Stimulated activated CD4-positive, alpha-beta T cell treated with anti-CD3 and anti-CD28 coated beads, Interleukin-12 subunit alpha, Interleukin-12 subunit beta, amount 100 ng/mL, for 24 hours (primary cell): Measurements from ENCODE around the gene SATB2.

Experiments used
- DNase-seq, 2 experiments: peaks; one replicate each; pipeline ENCODE4 v3.0.0-alpha.2; 2020; ENCODE audit warnings: low read depth in 2 of 2

Gene SATB2

GRCh38 chr2:199325881-199326280 is 131.9 kb downstream of the SATB2 start:
- DNase-seq = no peak

- DNase-seq = no peak
These were observed 135.6 kb downstream of the SATB2 start for GRCh38 chr2:199322151-199322550.

- no peak for DNase-seq
These were observed 140.1 kb downstream of the SATB2 start for GRCh38 chr2:199317646-199318045.

DNA sequence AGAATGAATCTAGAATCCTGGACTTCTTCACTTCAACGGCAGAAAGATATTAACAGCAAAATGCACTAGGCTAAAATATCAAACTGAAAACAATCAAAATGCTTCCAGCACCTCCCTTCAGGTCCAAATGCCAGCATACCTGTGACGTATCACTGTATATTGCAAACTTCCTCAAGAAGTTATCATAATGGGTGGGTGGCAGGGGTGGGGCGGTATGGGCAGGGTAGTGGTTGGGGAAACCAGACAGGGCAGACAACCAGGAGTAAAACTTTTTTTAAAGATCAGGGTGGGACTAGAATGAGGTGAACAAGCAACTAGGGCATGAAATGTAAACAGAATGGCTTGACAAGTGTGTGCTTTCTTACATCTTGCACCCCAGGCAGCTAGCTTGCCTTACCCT is 140.9 kb downstream of the SATB2 start:
- DNase-seq = no peak

DNA sequence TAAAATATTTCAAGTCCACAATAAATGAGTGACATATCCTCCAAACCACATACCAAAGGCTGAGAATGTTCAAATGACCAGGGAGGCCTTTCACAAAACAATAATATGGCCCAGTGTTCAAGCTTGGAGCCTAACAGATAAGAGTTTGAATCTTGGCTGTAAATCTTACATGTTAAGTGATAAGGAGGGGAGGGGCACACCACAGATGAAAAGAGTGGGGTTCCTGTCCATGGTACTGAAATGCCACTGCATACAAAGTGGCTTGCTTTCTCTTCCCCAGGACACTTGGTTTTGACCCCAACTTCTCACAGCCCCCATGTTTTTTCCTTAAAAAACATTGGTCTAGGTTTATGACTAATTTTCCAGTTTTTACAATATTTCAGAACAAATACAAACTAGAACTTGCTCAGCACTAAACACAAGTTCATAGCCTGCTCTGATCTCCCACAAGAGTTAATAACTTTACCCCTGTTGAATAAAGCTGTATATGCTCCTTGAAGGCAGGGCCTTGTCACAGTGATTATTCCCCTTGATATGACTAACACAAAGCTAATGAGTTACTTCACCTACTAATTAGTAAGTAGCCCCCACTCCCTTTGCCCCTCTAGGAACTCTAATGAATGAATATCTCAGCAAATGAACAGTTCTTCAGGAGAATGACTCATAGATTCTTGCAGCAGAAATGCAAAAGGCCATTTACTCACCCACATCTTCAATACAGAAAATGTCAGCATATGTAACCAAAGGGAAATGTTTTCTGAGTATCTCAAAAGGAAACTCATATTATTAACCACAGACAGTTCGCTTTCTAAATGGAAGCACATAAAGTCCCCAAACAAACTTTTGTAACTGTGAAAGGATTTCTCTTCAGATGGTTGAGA is 142.2 kb downstream of the SATB2 start:
- no peak for DNase-seq

- DNase-seq = no peak
These were observed 144.8 kb downstream of the SATB2 start for GRCh38 chr2:199312931-199313330.

- DNase-seq = no peak
These were observed 146.8 kb downstream of the SATB2 start for GRCh38 chr2:199310771-199311585.

DNA sequence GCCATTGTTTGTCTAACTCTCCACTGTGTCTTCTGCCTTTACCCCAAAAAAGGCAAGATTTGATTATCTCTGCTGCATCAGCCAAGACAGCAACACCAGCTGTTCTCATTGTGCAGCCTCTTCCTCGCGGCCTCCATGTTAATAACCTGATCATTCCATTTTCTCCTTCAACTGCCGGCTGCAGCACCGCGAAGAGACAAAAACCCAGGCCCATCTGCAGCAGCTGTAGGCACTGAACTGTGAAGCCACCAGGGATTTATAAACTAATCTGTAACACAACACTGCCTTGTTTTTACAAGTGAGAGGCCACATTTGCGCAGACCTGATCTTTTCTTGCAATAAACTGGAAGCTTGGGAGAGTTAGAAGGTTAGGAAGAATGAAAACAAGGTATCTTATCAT is 147.8 kb downstream of the SATB2 start:
- no peak for DNase-seq

GRCh38 chr2:199309411-199309810 is 148.3 kb downstream of the SATB2 start:
- no peak for DNase-seq

- no peak for DNase-seq
These were observed 149.2 kb downstream of the SATB2 start for GRCh38 chr2:199308567-199308966.

DNA sequence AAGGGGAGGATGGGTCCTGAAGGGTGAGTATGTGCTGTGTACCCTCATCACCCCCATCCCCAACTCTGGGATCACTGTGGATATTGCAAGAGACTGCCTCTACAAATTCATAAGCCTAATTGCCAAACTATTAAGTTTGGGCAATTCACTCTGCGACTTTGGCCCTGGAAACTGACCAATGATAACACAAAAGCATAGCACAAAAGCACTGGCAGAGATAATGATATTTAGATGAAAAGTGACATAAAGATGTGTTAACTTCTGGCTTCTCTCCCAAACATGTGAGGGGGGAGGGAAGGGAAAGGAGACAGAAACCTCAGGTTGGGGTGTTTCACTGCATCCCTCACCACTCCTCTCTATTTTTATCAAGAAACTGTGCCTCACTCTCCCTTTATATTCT is 150.3 kb downstream of the SATB2 start:
- no peak for DNase-seq

- no peak for DNase-seq
These were observed 151.6 kb downstream of the SATB2 start for GRCh38 chr2:199306116-199306515.

DNA sequence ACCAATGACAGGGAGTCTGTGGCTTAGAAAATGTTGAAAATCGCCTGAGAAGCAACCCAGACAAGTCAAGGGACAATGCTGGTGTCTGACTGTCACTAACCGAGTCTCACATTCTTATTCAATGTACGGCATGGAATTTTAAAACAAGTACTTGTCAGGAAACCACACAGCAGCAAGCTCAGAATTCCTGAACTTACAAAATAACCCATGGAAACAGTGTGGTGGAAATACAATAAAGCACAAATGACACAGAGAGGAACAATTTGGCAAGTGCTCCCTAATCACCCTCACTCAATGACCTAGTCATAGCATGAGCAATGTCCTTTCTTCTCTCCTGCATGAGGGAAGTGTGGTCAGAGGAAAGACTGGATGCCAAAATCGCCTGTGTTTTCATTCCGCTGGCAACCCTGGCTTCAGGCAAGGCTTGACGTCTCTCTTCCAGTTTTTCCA is 154.0 kb downstream of the SATB2 start:
- no peak for DNase-seq

GRCh38 chr2:199302851-199303250 is 154.9 kb downstream of the SATB2 start:
- DNase-seq = no peak

GRCh38 chr2:199288424-199288823 is 169.3 kb downstream of the SATB2 start:
- DNase-seq = no peak

DNA sequence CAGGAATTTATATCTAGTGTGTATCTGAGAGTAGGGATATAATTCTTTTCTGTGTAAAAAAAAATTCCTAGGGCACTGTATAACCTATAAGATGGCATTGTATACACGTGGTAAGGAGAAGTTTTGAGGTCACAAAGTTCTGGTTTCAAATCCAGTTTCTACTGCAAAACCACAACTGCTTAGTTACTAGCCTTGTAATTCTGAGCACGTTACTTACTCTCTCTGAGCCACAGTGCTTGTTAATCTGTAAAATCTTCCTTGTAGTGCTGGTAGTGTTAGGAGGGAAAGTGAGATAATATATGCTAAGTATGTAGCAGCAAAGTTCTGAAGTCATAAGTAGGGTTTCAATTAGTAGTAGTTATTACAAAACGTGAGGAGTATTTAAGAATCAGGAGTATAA is 175.4 kb downstream of the SATB2 start:
- DNase-seq = no peak

DNA sequence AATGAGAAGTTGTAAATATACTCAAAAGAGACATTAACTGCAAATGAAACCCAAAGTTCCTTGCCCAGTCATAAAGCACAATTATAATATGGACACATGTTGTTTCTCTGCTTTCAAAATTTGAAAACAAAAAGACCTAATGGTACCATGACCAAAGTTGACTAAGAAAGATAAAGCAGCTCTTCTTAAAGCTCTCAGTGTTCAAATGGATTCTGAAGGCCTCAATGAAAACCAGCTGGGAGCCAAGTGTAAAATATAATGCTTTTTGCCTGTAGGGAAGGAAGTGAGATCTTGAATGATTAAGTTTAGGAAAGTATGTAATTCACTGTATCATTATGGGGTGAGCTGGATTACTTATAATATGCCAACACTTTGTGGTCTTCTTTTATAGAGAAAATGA is 178.6 kb downstream of the SATB2 start:
- DNase-seq = no peak

- DNase-seq = no peak
These were observed 179.6 kb downstream of the SATB2 start for GRCh38 chr2:199278099-199278498.

DNA sequence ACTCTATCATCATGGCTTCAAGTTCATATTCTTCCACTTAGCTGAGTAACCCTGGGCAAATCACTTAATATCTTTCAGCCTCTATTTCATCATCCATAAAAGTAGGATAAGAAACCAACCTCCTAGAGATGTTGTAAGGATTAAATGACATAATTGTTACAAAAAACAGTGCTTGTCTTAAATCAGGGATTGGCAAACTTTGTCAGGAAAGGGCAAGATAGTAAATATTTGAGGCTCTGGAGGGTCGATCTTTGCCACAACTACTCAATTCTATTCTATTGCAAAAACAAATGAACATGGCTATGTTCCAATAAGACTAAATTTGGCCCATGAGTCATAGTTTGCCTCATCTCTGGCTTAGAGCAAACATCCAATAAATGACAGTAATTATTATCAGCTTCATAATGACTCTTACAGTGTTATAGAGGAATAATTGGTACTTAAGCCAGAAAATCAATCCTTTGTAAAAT is 184.7 kb downstream of the SATB2 start:
- DNase-seq = no peak

GRCh38 chr2:199261936-199262335 is 195.8 kb downstream of the SATB2 start:
- DNase-seq = no peak

DNA sequence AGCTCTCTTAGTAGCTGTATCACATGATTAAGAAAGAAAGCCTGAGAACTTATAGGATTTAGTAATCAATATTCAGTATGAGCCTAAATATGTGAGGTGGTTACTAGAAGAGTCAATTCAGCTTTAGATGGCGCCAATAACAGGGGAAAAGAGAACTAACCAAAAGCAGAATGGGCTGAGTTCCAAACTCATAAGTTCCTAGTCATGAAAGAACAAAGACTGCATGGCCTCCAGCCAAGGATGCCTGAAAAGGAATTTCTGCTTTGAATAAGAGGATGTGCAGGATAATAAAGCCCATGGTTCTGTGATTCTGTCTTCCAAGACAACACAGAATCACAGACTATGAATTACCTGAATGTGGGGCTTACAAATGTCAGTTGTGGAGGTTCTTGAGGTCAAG is 196.5 kb downstream of the SATB2 start:
- DNase-seq = no peak

DNA sequence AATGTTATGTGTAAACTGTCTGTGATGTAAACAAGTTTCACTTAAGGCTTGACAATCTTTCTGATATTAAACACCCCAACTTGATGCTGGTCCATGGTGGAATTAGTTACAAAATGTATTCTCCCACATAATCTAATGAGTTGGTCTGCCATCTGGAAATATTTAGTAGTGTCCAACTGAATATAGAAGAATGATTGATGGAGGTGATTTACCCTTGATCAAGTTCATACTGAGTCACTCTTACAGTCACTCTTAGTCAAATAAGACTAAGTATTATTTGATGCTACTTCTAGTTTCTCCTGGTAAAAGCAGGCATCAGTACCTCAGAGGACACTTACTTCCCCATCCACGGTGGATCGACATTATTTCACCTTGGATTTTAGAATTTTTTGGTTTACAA is 198.1 kb downstream of the SATB2 start:
- no peak for DNase-seq

DNA sequence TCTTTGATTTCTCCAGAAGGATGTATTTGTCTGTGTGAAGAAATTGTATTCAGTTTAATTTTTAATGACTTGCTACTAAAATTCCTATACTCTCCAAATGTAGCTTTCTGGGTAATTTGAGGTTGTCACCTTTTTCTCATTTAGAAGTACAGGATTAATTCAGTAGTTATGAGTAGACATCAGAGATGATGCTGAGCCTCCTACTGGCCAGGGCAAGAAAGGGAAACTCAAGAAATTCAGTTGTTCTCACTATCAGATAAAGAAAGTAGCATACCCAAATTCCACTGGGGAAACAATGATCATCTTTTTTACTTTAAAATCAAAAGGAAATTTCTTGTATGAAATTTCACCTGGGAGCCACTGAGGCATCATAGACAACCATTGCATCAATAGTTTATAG is 199.4 kb downstream of the SATB2 start:
- DNase-seq = no peak
